ENCODE results near the gene ADCYAP1R1. TPM values are rescaled to one million over a fixed set of nuclear protein-coding genes. Genes with fewer than 3 reads are reported as not detected.

Gene ADCYAP1R1
- 1 to 10 TPM; 1.0 to 4.8 TPM for total RNA-seq
- long read RNA-seq, partial matches to known transcripts, result 0 of 1 reads
- long read RNA-seq, other reads (novel, unspliced or antisense), result 1 of 1 reads

DNA sequence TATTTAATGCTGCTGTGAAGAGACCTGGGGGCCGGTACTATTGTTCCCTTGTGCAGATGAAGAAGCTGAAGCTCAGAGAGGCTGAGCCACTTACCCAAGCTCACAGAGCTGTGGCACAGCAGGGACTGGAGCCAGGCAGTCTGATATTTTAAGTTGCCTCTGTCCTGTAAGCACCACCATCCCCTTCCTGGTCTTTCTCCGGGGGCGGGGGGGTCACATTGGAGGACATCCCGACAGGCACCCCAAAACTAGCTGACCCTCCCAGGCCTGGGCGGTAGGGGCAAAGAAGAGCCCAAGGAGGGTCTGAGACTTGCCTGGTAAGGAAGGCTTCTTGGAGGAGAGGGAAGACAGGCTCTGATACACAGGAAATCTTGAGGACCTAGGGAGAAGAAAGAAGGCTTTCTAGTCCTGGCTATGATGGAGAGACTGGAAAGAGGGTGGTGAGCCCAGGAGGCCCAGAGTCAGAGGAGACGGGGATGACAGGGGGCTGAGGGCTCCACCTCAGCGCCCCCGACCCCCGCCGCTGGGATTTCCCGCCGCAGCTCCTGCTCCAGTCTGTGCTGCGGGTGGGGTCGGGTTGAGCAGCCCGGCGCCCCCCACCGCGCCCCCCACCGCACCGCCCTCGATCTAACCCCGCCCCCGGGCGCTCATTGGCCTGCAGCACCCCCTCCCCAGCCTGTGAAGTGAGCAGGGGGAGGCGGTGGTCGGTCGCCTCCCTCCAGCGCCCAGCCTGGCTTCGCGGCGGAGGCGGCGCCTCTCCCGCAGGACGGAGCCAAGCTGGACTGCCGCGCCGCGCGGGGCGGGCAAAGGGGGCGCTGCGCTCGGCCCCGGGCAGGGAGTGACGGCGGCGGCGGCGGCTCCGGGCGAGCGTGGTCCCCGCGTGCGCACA, at the start of gene ADCYAP1R1:
ADCYAP1R1 (plus strand) TSS at position 711 of the 889 bp plus-strand sequence. CDS start 10,957 bp downstream, outside the sequence.
- ATAC-seq (peak; percentile 74 to 76), DNase-seq (peak; percentile 37)
- intact Hi-C loops (cut with DNase I), result no loop called here

DNA sequence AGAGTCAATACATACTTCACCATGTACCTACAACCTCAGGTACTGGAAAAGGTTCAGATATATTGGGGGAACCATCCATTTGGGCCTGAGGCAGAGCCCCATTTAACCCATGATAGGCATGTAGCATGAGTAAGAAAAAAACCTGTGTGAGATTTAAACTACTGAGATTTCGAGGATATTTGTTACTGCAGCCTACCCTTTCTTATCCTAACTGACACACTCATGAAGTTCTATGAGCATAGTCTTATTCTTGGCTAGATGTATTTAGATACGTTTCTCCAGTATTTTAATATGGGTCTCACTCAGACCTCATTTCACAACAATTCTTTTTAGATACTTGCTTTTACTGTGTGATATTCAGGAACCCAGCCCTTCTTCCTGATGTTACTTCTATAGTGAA, 49.0 kb upstream of the ADCYAP1R1 start:
- intact Hi-C loops (cut with DNase I), result no loop called here
- DNase-seq (no peak), ATAC-seq (no peak)

GRCh38 chr7:31003721-31004120, 48.4 kb upstream of the ADCYAP1R1 start:
- ATAC-seq, result no peak
- intact Hi-C loops (cut with DNase I), result no loop called here
- no peak for DNase-seq

GRCh38 chr7:31004393-31004792, 47.7 kb upstream of the ADCYAP1R1 start:
- no peak for ATAC-seq
- intact Hi-C loops (cut with DNase I), result no loop called here
- no peak for DNase-seq

DNA sequence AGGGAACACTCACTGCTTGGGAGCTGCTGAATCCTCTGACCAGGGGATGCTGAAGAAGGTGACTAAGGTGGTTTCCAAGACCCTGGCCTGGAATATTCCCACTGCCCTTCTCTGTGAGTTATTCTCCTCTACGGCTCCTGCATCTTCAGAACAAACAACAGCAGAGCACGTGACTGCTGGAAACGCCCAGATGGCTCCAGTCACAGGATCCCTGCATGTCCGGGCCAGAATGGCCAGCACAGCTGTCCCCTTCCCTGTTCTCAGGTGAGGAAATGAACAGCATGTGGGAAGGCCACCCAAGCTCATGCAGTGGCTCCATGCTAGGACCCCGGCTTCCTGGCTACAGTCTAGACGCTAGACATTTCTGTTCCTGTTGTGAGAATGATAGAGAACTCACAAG, 45.3 kb upstream of the ADCYAP1R1 start:
- intact Hi-C loops (cut with DNase I), result no loop called here
- no peak for ATAC-seq

GRCh38 chr7:31007634-31008033, 44.5 kb upstream of the ADCYAP1R1 start:
- no peak for ATAC-seq
- DNase-seq, result no peak
- intact Hi-C loops (cut with DNase I), result no loop called here

More for the DNA sequence above, 45.3 kb upstream of the ADCYAP1R1 start:
- no peak for DNase-seq

GRCh38 chr7:31014826-31015225, 37.3 kb upstream of the ADCYAP1R1 start:
- intact Hi-C loops (cut with DNase I), result no loop called here
- no peak for DNase-seq
- no peak for ATAC-seq

GRCh38 chr7:31017032-31017675, 35.0 kb upstream of the ADCYAP1R1 start:
- intact Hi-C loops (cut with DNase I), result no loop called here
- DNase-seq (no peak), ATAC-seq (no peak)

- no peak for ATAC-seq
- DNase-seq, result no peak
- intact Hi-C loops (cut with DNase I), result no loop called here
These were observed 34.4 kb upstream of the ADCYAP1R1 start for GRCh38 chr7:31017721-31018120.

DNA sequence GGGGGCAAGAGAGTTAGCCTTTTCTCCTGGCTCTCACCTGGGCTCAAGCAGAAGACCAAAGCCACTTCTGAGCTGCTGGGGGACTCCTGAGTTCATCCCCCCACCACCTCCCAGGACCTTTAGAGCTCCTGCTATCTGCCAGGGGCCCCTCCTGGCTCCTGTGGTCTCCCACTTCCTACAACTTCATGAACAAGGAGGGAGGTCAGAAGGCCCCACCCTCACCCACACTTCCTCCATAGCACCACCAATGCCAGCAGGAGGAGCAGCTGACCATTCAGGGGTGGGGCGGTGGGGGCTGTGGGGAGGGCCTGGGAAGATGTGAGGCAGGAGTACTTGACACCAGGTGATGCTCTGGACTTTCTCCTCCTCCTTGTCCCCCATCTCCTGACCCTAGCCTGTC, 32.6 kb upstream of the ADCYAP1R1 start:
- DNase-seq (no peak), ATAC-seq (no peak)
- intact Hi-C loops (cut with DNase I), result no loop called here

GRCh38 chr7:31020161-31020560, 31.9 kb upstream of the ADCYAP1R1 start:
- no peak for DNase-seq
- intact Hi-C loops (cut with DNase I), result no loop called here
- no peak for ATAC-seq

- intact Hi-C loops (cut with DNase I), result no loop called here
- DNase-seq, result no peak
- ATAC-seq, result no peak
These were observed 31.5 kb upstream of the ADCYAP1R1 start for GRCh38 chr7:31020652-31021051.

DNA sequence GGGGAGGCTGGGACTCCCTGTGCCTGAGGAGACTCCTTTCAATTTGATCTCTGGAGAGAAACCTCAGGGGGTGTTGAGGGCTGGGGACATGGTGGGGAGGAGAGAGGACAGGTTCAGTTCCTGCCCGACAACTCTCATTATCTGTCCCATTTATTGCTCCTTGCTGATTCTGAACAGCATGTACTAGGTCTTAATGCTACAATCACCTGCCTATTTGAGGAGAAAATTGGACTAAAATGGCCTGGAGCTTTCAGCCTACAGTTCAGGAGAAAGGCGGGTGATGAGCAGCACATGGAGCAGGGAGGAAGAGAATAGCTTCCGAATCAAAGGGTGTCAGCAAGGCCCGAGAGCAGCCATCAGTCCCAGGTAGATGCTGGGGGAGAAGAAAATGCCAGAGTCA, 30.0 kb upstream of the ADCYAP1R1 start:
- ATAC-seq (no peak), DNase-seq (no peak)
- intact Hi-C loops (cut with DNase I), result no loop called here

- no peak for ATAC-seq
- intact Hi-C loops (cut with DNase I), result no loop called here
These were observed 29.4 kb upstream of the ADCYAP1R1 start for GRCh38 chr7:31022726-31023125.

DNA sequence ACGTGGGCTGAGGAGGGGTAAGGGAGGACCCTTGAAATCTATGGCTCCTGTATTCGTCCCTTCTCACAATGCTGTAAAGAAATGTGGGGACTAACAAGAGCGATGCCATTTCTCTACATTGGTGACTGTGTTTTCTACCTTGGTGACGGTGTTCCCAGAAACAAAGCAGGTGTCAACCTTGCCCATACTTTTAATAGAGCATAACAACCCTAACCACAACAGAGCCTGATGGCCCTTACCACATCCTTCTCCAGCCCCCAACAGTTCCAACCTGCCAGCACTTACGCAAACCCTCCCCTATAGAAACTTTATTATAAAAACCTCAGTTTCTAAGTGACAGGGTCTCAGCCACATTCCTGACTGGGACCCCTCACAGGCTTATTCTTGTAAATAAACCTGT, 28.2 kb upstream of the ADCYAP1R1 start:
- DNase-seq (no peak), ATAC-seq (no peak)
- intact Hi-C loops (cut with DNase I), result no loop called here

More at GRCh38 chr7:31022726-31023125, 29.4 kb upstream of the ADCYAP1R1 start:
- DNase-seq, result no peak

DNA sequence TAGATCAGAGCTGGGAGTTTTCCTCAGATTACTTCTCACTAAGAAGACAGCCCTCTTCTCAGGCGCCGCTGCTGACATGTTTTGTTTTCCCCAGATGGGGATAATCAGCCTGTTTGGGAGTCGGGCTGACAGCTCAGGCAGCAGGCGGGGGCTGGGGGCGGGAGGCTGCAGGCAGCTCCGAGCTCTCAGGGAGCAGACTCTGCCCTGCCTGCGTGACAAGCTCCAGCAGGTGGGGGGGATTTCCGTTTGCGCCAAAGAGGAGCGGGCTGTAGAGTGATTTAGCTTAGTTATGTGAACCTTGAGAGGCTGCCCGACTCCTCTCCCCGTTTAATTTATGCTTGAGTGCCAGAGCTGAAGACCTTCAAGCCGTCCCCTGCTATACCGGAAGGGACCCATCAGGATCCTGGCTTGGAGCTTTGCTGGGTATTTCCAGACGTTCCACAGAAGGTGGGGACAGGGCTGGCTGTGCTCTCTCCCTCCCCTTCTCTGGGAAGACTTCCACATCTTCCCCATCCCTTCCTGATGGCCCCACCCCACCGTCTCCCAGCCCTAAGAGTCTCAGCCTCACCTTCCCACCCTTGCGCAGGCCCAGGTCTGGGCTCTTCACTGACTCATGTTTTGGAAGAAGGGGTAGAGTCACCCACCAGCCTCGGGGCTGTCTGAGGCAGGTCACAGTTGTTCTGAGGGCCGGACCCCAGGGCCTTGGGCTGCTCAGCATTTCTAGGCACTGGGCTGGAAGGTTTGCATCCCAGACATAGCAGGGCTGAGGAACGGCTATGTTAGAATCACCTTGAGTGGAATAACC, 24.7 kb upstream of the ADCYAP1R1 start:
- DNase-seq (peak; percentile 39), ATAC-seq (peak; percentile 60 to 72)
- intact Hi-C loops (cut with DNase I), result no loop called here

- ATAC-seq (no peak), DNase-seq (no peak)
- intact Hi-C loops (cut with DNase I), result no loop called here
These were observed 24.1 kb upstream of the ADCYAP1R1 start for GRCh38 chr7:31028006-31028405.

- intact Hi-C loops (cut with DNase I), result no loop called here
- ATAC-seq (no peak), DNase-seq (no peak)
These were observed 23.6 kb upstream of the ADCYAP1R1 start for GRCh38 chr7:31028417-31028992.
